Posterior vena cava (tissue), 2 donors: ENCODE data around the gene TRABD. TPM values are rescaled to one million over a fixed set of nuclear protein-coding genes. Genes with fewer than 3 reads are reported as not detected.
A peak's percentile ranks its signal among the peaks of the same experiment; 100 is the strongest.

Experiments
- DNase-seq: peaks from one replicate; pipeline ENCODE4 v3.0.0-alpha.2; 2020; ENCODE audit warnings: low spot score
- intact Hi-C, 2 donors: fragments of 100-400 bp; cut with DNase I; formaldehyde crosslinking; loops; one replicate each; pipeline versions ENCODE4 v1.14.1 to v1.14.2; 2022 to 2023
- total RNA-seq, 2 donors: library from RNA; stranded (reverse); fragmentation: NEBNext Ultra II Directional; extraction: Animal tissue kit (Norgen Biotek cat#: 25700); gene quantifications; one replicate each; pipeline ENCODE4 v1.2.1, GENCODE V29; 2021
- donor health status: DM: yes; HTN: yes; CAD: no.
- donor health status: DM: yes; HTN: yes; CAD: no.

TRABD gene
- total RNA-seq, 2 donors from 2014 or later = 18.3 to 20.5 TPM

GRCh38 chr22:50209893-50210292, 24.2 kb downstream of the TRABD start:
- DNase-seq = no peak
- intact Hi-C loops = loop anchor here (2.0 to 10.0 kb wide), 3 partner anchors 63 to 425 kb away; no protein-coding TSS in a partner anchor

GRCh38 chr22:50210378-50211139, 24.8 kb downstream of the TRABD start:
- DNase-seq = no peak
- intact Hi-C loops = loop anchor here in 1 of 2 donors (2.0 to 10.0 kb wide), 2 partner anchors 64 to 426 kb away; no protein-coding TSS in a partner anchor

- DNase-seq = no peak
- intact Hi-C loops = loop anchor here in 1 of 2 donors (2.0 to 10.0 kb wide), 2 partner anchors 64 to 426 kb away; no protein-coding TSS in a partner anchor
These were observed 25.4 kb downstream of the TRABD start for GRCh38 chr22:50211147-50211546.

GRCh38 chr22:50213263-50213662, 27.6 kb downstream of the TRABD start:
- intact Hi-C loops = loop anchor here in 1 of 2 donors (10.0 kb wide), 1 partner anchor 428 kb away; no protein-coding TSS in a partner anchor
- DNase-seq = no peak

- DNase-seq = no peak
These were observed 29.8 kb downstream of the TRABD start for GRCh38 chr22:50215297-50216054.

GRCh38 chr22:50216055-50216683, 30.5 kb downstream of the TRABD start:
- DNase-seq = no peak
- intact Hi-C loops = loop anchor here in 1 of 2 donors (10.0 kb wide), 1 partner anchor 431 kb away; no protein-coding TSS in a partner anchor

More at GRCh38 chr22:50215297-50216054, 29.8 kb downstream of the TRABD start:
- intact Hi-C loops = loop anchor here in 1 of 2 donors (10.0 kb wide), 1 partner anchor 431 kb away; no protein-coding TSS in a partner anchor

- DNase-seq = no peak
- intact Hi-C loops = loop anchor here in 1 of 2 donors (10.0 kb wide), 1 partner anchor 432 kb away; no protein-coding TSS in a partner anchor
These were observed 31.2 kb downstream of the TRABD start for GRCh38 chr22:50216684-50217520.

- DNase-seq = peak; percentile 67
- intact Hi-C loops = loop anchor here in 1 of 2 donors (10.0 kb wide), 1 partner anchor 433 kb away; no protein-coding TSS in a partner anchor
These were observed 31.9 kb downstream of the TRABD start for GRCh38 chr22:50217543-50218152.

GRCh38 chr22:50218153-50218995, 32.7 kb downstream of the TRABD start:
- intact Hi-C loops = loop anchor here in 1 of 2 donors (10.0 kb wide), 1 partner anchor 434 kb away; no protein-coding TSS in a partner anchor
- peak; percentile 78 for DNase-seq

GRCh38 chr22:50218996-50219727, 33.4 kb downstream of the TRABD start:
- peak; percentile 91 for DNase-seq
- intact Hi-C loops = loop anchor here in 1 of 2 donors (10.0 kb wide), 1 partner anchor 434 kb away; no protein-coding TSS in a partner anchor

- intact Hi-C loops = loop anchor here (10.0 kb wide), 2 partner anchors 285 to 435 kb away; no protein-coding TSS in a partner anchor
- peak; percentile 76 for DNase-seq
These were observed 34.3 kb downstream of the TRABD start for GRCh38 chr22:50219800-50220602.

- peak; percentile 78 for DNase-seq
- intact Hi-C loops = loop anchor here in 1 of 2 donors (10.0 kb wide), 1 partner anchor 286 kb away; no protein-coding TSS in a partner anchor
These were observed 35.1 kb downstream of the TRABD start for GRCh38 chr22:50220603-50221409.

- intact Hi-C loops = loop anchor here in 1 of 2 donors (10.0 kb wide), 1 partner anchor 287 kb away; no protein-coding TSS in a partner anchor
- peak; percentile 71 for DNase-seq
These were observed 35.9 kb downstream of the TRABD start for GRCh38 chr22:50221410-50222300.
